Stimulated activated effector memory CD8-positive, alpha-beta T cell treated with anti-CD3 and anti-CD28 coated beads, Interleukin-12 subunit alpha, Interleukin-12 subunit beta, amount 100 ng/mL, for 72 hours (primary cell): Measurements from ENCODE around the gene RXFP3.
A peak's percentile ranks its signal among the peaks of the same experiment; 100 is the strongest.
"Not testable (repeated sequence)": the region's sequence is repeated elsewhere in the genome, so short reads cannot be mapped to it uniquely, and the experiment has no call there.

ENCODE experiments used
- ATAC-seq: fragments of 150-1000 bp; cut with Tn5 transposase; 2 replicates; pipeline ENCODE4 v1.10.0; 2021
- DNase-seq, 2 donors: peaks; one replicate each; pipeline ENCODE4 v3.0.0; 2021 to 2022; ENCODE audit warnings: low spot score in 2 of 2
- H3K27ac Mint-ChIP-seq: one replicate; pipeline ENCODE4 v1.8.0; 2022; ENCODE audit warnings: mild to moderate bottlenecking, mixed read lengths
- H3K36me3 Mint-ChIP-seq: one replicate; pipeline ENCODE4 v1.8.0; 2022; ENCODE audit warnings: mild to moderate bottlenecking, mixed read lengths
- H3K4me1 Mint-ChIP-seq: one replicate; pipeline ENCODE4 v1.8.0; 2022; ENCODE audit warnings: mixed read lengths
- H3K4me3 Mint-ChIP-seq: one replicate; pipeline ENCODE4 v1.8.0; 2022; ENCODE audit warnings: mild to moderate bottlenecking, mixed read lengths
- H3K9me3 Mint-ChIP-seq: one replicate; pipeline ENCODE4 v1.8.0; 2022; ENCODE audit warnings: mixed read lengths

RXFP3 gene

GRCh38 chr5:33936381-33937016, at the start of gene RXFP3:
Gene RXFP3 (plus strand): TSS chr5:33936386. CDS start chr5:33936741, 355 bp downstream.
- Mint-ChIP-seq H3K36me3 (no peaks in the 10 kb centered on the region), H3K9me3 (no peaks in the 10 kb centered on the region), H3K27ac (no peak within 1 kb of the TSS), H3K4me1 (no peaks in the 10 kb centered on the region), H3K4me3 (no peak within 1 kb of the TSS)
- no peak for DNase-seq
- ATAC-seq, result no peak

- H3K4me1 Mint-ChIP-seq, result no peaks in the 10 kb centered on the region
- no peaks in the 10 kb centered on the region for H3K36me3 Mint-ChIP-seq
- no peak for DNase-seq
- no peak for ATAC-seq
- H3K4me3 Mint-ChIP-seq, result no peak overlapping the region
- H3K27ac Mint-ChIP-seq, result no peak overlapping the region
- no peaks in the 10 kb centered on the region for H3K9me3 Mint-ChIP-seq
Observed at GRCh38 chr5:33887268-33887667, 48.9 kb upstream of the RXFP3 start.

- Mint-ChIP-seq H3K36me3 (no peaks in the 10 kb centered on the region), H3K27ac (no peak overlapping the region), H3K9me3 (no peaks in the 10 kb centered on the region), H3K4me1 (no peaks in the 10 kb centered on the region), H3K4me3 (no peak overlapping the region)
- ATAC-seq (no peak), DNase-seq (no peak)
Observed at GRCh38 chr5:33888587-33888986, 47.6 kb upstream of the RXFP3 start.

GRCh38 chr5:33890131-33891032, 45.8 kb upstream of the RXFP3 start:
- Mint-ChIP-seq H3K27ac (no peak overlapping the region), H3K36me3 (no peaks in the 10 kb centered on the region), H3K4me1 (no peaks in the 10 kb centered on the region), H3K4me3 (no peak overlapping the region), H3K9me3 (no peaks in the 10 kb centered on the region)
- DNase-seq (no peak), ATAC-seq (peak; percentile 31)

GRCh38 chr5:33891446-33891787, 44.8 kb upstream of the RXFP3 start:
- ATAC-seq (no peak), DNase-seq (no peak)
- Mint-ChIP-seq H3K4me3 (no peak overlapping the region), H3K4me1 (no peaks in the 10 kb centered on the region), H3K27ac (no peak overlapping the region), H3K9me3 (peaks cover under 1% of the 10 kb centered on the region), H3K36me3 (no peaks in the 10 kb centered on the region)

- no peak within 1 kb of the TSS for H3K27ac Mint-ChIP-seq
- peaks cover 5% of the 10 kb centered on the region for H3K9me3 Mint-ChIP-seq
- DNase-seq (no peak), ATAC-seq (peak; percentile 24)
- H3K36me3 Mint-ChIP-seq, result no peaks in the 10 kb centered on the region
- H3K4me1 Mint-ChIP-seq, result no peaks in the 10 kb centered on the region
- H3K4me3 Mint-ChIP-seq, result no peak within 1 kb of the TSS
Observed at GRCh38 chr5:33891788-33892619, 44.2 kb upstream of the RXFP3 start, which contains the start of gene ADAMTS12. Gene ADAMTS12 (minus strand): TSS chr5:33891990. CDS start chr5:33891856, 134 bp downstream.

GRCh38 chr5:33892620-33893137, 43.5 kb upstream of the RXFP3 start:
- DNase-seq, result no peak

GRCh38 chr5:33894566-33894965, 41.6 kb upstream of the RXFP3 start:
- H3K4me1 Mint-ChIP-seq, result no peaks in the 10 kb centered on the region
- DNase-seq, result no peak

More at GRCh38 chr5:33892620-33893137, 43.5 kb upstream of the RXFP3 start:
- no peak overlapping the region for H3K4me3 Mint-ChIP-seq
- H3K27ac Mint-ChIP-seq, result no peak overlapping the region
- H3K4me1 Mint-ChIP-seq, result no peaks in the 10 kb centered on the region
- ATAC-seq, result no peak
- H3K36me3 Mint-ChIP-seq, result no peaks in the 10 kb centered on the region
- peaks cover 5% of the 10 kb centered on the region for H3K9me3 Mint-ChIP-seq

GRCh38 chr5:33901156-33901555, 35.0 kb upstream of the RXFP3 start:
- Mint-ChIP-seq H3K27ac (no peak overlapping the region), H3K4me3 (no peak overlapping the region), H3K36me3 (no peaks in the 10 kb centered on the region), H3K9me3 (peaks cover 15% of the 10 kb centered on the region), H3K4me1 (no peaks in the 10 kb centered on the region)
- ATAC-seq (no peak), DNase-seq (no peak)

More at GRCh38 chr5:33894566-33894965, 41.6 kb upstream of the RXFP3 start:
- no peak overlapping the region for H3K4me3 Mint-ChIP-seq
- H3K36me3 Mint-ChIP-seq, result no peaks in the 10 kb centered on the region
- no peak overlapping the region for H3K27ac Mint-ChIP-seq
- H3K9me3 Mint-ChIP-seq, result peaks cover 5% of the 10 kb centered on the region
- no peak for ATAC-seq

- DNase-seq (no peak), ATAC-seq (no peak)
- H3K9me3 Mint-ChIP-seq, result peaks cover 21% of the 10 kb centered on the region
- H3K4me3 Mint-ChIP-seq, result no peak overlapping the region
- H3K36me3 Mint-ChIP-seq, result no peaks in the 10 kb centered on the region
- no peak overlapping the region for H3K27ac Mint-ChIP-seq
- no peaks in the 10 kb centered on the region for H3K4me1 Mint-ChIP-seq
Observed at GRCh38 chr5:33903118-33903517, 33.1 kb upstream of the RXFP3 start.

GRCh38 chr5:33905381-33905780, 30.8 kb upstream of the RXFP3 start:
- H3K27ac Mint-ChIP-seq, result no peak overlapping the region
- ATAC-seq (no peak), DNase-seq (no peak)
- H3K4me1 Mint-ChIP-seq, result no peaks in the 10 kb centered on the region
- H3K4me3 Mint-ChIP-seq, result no peak overlapping the region
- no peaks in the 10 kb centered on the region for H3K36me3 Mint-ChIP-seq
- H3K9me3 Mint-ChIP-seq, result peaks cover 26% of the 10 kb centered on the region

- H3K4me3 Mint-ChIP-seq, H3K4me1 Mint-ChIP-seq, H3K27ac Mint-ChIP-seq, H3K36me3 Mint-ChIP-seq, ATAC-seq, DNase-seq: not testable (repeated sequence)
- H3K9me3 Mint-ChIP-seq, result peaks cover 26% of the 10 kb centered on the region
Observed at GRCh38 chr5:33906248-33906647, 29.9 kb upstream of the RXFP3 start.

- H3K4me3 Mint-ChIP-seq, H3K27ac Mint-ChIP-seq, DNase-seq, H3K36me3 Mint-ChIP-seq, ATAC-seq, H3K4me1 Mint-ChIP-seq, H3K9me3 Mint-ChIP-seq: not testable (repeated sequence)
Observed at GRCh38 chr5:33914844-33915243, 21.3 kb upstream of the RXFP3 start.

- H3K4me3 Mint-ChIP-seq, result no peak overlapping the region
- H3K4me1 Mint-ChIP-seq, result no peaks in the 10 kb centered on the region
- no peaks in the 10 kb centered on the region for H3K36me3 Mint-ChIP-seq
- peaks cover 4% of the 10 kb centered on the region for H3K9me3 Mint-ChIP-seq
- no peak for DNase-seq
- no peak for ATAC-seq
- H3K27ac Mint-ChIP-seq, result no peak overlapping the region
Observed at GRCh38 chr5:33921002-33921401, 15.2 kb upstream of the RXFP3 start.

- no peak overlapping the region for H3K4me3 Mint-ChIP-seq
- H3K36me3 Mint-ChIP-seq, result no peaks in the 10 kb centered on the region
- no peaks in the 10 kb centered on the region for H3K9me3 Mint-ChIP-seq
- no peak overlapping the region for H3K27ac Mint-ChIP-seq
- ATAC-seq, result no peak
- no peak for DNase-seq
- no peaks in the 10 kb centered on the region for H3K4me1 Mint-ChIP-seq
Observed at GRCh38 chr5:33925278-33925677, 10.9 kb upstream of the RXFP3 start.
